GM12878 (cell line): ENCODE measurements around the gene NUDT17. TPM values are rescaled to one million over a fixed set of nuclear protein-coding genes. Genes with fewer than 3 reads are reported as not detected.

Source experiments
- CREM ChIP-seq: IDR thresholded peaks from 2 replicates; pipeline ENCODE4 v1.6.1; 2014; ENCODE audit warnings: antibody characterized with exemption, low read depth
- EGR1 ChIP-seq, 2 experiments: IDR thresholded peaks; 1 replicate in 1 of 2; 2 replicates in 1 of 2; pipeline ENCODE4 v1.6.1; 2011 to 2012; ENCODE audit warnings: low read depth in 2 of 2, low read length in 2 of 2, borderline replicate concordance in 1 of 2, mild to moderate bottlenecking in 1 of 2, moderate library complexity in 1 of 2
- HDGF ChIP-seq: fragments of 450-650 bp; IDR thresholded peaks from 2 replicates; pipeline ENCODE4 v1.6.1; 2016; ENCODE audit warnings: antibody characterized with exemption
- MEF2A ChIP-seq: IDR thresholded peaks from 2 replicates; pipeline ENCODE4 v1.6.1; 2011; ENCODE audit warnings: low read depth, mild to moderate bottlenecking, low read length, moderate library complexity; ENCODE audit not compliant: insufficient read depth
- MXI1 ChIP-seq: fragments of 150-350 bp; IDR thresholded peaks from 2 replicates; pipeline ENCODE4 v1.6.1; 2011; ENCODE audit warnings: low read depth, mild to moderate bottlenecking, inconsistent platforms, low read length, improper control_type of control experiment
- NRF1 ChIP-seq: conservative IDR thresholded peaks from 2 replicates; pipeline ENCODE4 v1.6.1; 2011; ENCODE audit warnings: mild to moderate bottlenecking, low read depth, low read length, improper control_type of control experiment
- STAT1 ChIP-seq: fragments of 450-650 bp; conservative IDR thresholded peaks from 2 replicates; pipeline ENCODE4 v1.6.1; 2014; ENCODE audit warnings: antibody characterized with exemption, mild to moderate bottlenecking
- TCF12 ChIP-seq: IDR thresholded peaks from 2 replicates; pipeline ENCODE4 v1.6.1; 2011; ENCODE audit warnings: low read depth, mild to moderate bottlenecking, low read length
- YBX1 ChIP-seq: fragments of 450-650 bp; IDR thresholded peaks from 2 replicates; pipeline ENCODE4 v1.6.1; 2016; ENCODE audit warnings: antibody characterized with exemption
- ZNF207 ChIP-seq: fragments of 450-650 bp; IDR thresholded peaks from 2 replicates; pipeline ENCODE4 v1.6.1; 2014; ENCODE audit warnings: antibody characterized with exemption, mild to moderate bottlenecking, borderline replicate concordance
- ZNF217 ChIP-seq: fragments of 450-650 bp; IDR thresholded peaks from 2 replicates; pipeline ENCODE4 v1.6.1; 2017; ENCODE audit warnings: antibody characterized with exemption, mild to moderate bottlenecking
- ZZZ3 ChIP-seq: IDR thresholded peaks from 2 replicates; pipeline ENCODE4 v1.6.1; 2011; ENCODE audit warnings: low read depth; ENCODE audit not compliant: control insufficient read depth, insufficient read length
- polyA plus RNA-seq, 11 experiments: library from polyadenylated mRNA; depleted of rRNA in 4 of 11; unstranded in 6 of 11; stranded (reverse) in 5 of 11; fragments of >200 nt; fragmentation: Nextera tagmentation in 4 of 11; fragmentation: Illumina TruSeq in 1 of 11; extraction: Ambion mirVana in 4 of 11; extraction: Trizol in 1 of 11; gene quantifications; 1 replicate in 1 of 11; 2 replicates in 10 of 11; pipeline versions ENCODE4 v1.2.1 to v1.2.3, GENCODE V29; 2011 to 2016; ENCODE audit warnings: inconsistent platforms in 2 of 11, missing spikeins in 2 of 11, low read depth in 1 of 11
- total RNA-seq, 4 experiments: library from RNA; depleted of rRNA in 3 of 4; stranded (reverse); fragments of >200 nt in 3 of 4; fragmentation: Illumina TruSeq in 1 of 4; extraction: Trizol in 1 of 4; gene quantifications; 2 replicates each; pipeline versions ENCODE4 v1.2.1 to v1.2.3, GENCODE V29; 2013 to 2021
- TF ChIP-seq, protein P1 (sequence below): fragments of 450-650 bp; formaldehyde crosslinking; IDR thresholded peaks from 2 replicates; pipeline ENCODE4 v1.4.0; 2022; ENCODE audit warnings: mild to moderate bottlenecking, moderate library complexity
- TF ChIP-seq, protein P2 (sequence below): IDR thresholded peaks from 2 replicates; pipeline ENCODE4 v1.6.1; 2012; ENCODE audit warnings: low read depth, low read length, improper control_type of control experiment
- TF ChIP-seq, protein P3 (sequence below): fragments of 450-650 bp; IDR thresholded peaks from 2 replicates; pipeline ENCODE4 v1.6.1; 2016; ENCODE audit warnings: mild to moderate bottlenecking
- TF ChIP-seq, protein P4 (sequence below): IDR thresholded peaks from 2 replicates; pipeline ENCODE4 v1.6.1; 2012; ENCODE audit warnings: low read depth, low read length, improper control_type of control experiment
- TF ChIP-seq, protein P5 (sequence below): IDR thresholded peaks from 2 replicates; pipeline ENCODE4 v1.6.1; 2012; ENCODE audit warnings: improper control_type of control experiment, low read depth, low read length; ENCODE audit not compliant: insufficient replicate concordance
- TF ChIP-seq, protein P6 (sequence below): fragments of 450-650 bp; IDR thresholded peaks from 2 replicates; pipeline ENCODE4 v1.6.1; 2017; ENCODE audit warnings: low read depth, mild to moderate bottlenecking, moderate library complexity

The NUDT17 gene
- total and polyA plus RNA-seq, 10 of the 15 experiments (the other 5 are each of a cell fraction or from before 2014, with no cell fraction given), result 1.2 to 4.7 (median 4.0) TPM

DNA sequence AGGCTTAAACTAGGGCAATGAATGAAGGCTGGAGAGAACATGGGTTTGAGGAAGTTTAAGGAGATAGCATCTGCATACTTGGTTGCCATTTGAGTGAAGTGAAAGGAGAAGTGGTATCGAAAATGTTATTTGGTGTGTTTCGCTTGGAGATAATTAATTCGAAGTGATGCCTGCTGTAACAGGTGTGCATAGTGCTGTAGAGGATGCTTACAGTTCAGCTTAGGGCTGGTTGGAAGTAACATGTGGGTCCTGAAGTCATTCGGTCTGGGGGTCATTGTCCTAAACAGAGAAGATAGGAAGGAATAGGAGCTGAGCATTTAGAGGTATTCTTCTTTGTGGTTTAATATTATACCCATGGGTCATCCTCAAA lies 301 bp upstream of the NUDT17 start (continued):
- TF ChIP-seq, protein P1, sequence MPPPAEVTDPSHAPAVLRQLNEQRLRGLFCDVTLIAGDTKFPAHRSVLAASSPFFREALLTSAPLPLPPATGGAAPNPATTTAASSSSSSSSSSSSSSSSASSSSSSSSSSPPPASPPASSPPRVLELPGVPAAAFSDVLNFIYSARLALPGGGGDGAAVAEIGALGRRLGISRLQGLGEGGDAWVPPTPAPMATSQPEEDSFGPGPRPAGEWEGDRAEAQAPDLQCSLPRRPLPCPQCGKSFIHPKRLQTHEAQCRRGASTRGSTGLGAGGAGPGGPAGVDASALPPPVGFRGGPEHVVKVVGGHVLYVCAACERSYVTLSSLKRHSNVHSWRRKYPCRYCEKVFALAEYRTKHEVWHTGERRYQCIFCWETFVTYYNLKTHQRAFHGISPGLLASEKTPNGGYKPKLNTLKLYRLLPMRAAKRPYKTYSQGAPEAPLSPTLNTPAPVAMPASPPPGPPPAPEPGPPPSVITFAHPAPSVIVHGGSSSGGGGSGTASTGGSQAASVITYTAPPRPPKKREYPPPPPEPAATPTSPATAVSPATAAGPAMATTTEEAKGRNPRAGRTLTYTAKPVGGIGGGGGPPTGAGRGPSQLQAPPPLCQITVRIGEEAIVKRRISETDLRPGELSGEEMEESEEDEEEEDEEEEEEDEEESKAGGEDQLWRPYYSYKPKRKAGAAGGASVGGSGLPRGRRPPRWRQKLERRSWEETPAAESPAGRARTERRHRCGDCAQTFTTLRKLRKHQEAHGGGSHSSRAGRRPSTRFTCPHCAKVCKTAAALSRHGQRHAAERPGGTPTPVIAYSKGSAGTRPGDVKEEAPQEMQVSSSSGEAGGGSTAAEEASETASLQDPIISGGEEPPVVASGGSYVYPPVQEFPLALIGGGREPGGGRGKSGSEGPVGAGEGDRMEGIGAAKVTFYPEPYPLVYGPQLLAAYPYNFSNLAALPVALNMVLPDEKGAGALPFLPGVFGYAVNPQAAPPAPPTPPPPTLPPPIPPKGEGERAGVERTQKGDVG (CRISPR knock-in tag), result no peak
- no peak for TF ChIP-seq MXI1
- TF ChIP-seq STAT1, result no peak
- no peak for TF ChIP-seq ZZZ3
- TF ChIP-seq EGR1 (IDR thresholded peaks at IDR 0.05; ENCODE audit: borderline replicate concordance in 1 of 2, low read depth in 2 of 2, low read length in 2 of 2), result no peak
- TF ChIP-seq YBX1, result no peak
- no peak for TF ChIP-seq HDGF
- no peak for TF ChIP-seq MEF2A
- peak; percentile 45; the same call in 1 of the 2 replicates for TF ChIP-seq CREM
- TF ChIP-seq, protein P2, sequence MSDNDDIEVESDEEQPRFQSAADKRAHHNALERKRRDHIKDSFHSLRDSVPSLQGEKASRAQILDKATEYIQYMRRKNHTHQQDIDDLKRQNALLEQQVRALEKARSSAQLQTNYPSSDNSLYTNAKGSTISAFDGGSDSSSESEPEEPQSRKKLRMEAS, result no peak
- TF ChIP-seq ZNF217, result peak; percentile 47; the same call in 1 of the 2 replicates
- peak; percentile 87 for TF ChIP-seq TCF12
- TF ChIP-seq, protein P3, sequence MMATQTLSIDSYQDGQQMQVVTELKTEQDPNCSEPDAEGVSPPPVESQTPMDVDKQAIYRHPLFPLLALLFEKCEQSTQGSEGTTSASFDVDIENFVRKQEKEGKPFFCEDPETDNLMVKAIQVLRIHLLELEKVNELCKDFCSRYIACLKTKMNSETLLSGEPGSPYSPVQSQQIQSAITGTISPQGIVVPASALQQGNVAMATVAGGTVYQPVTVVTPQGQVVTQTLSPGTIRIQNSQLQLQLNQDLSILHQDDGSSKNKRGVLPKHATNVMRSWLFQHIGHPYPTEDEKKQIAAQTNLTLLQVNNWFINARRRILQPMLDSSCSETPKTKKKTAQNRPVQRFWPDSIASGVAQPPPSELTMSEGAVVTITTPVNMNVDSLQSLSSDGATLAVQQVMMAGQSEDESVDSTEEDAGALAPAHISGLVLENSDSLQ, result peak; percentile 42; the same call in 1 of the 2 replicates
- no peak for TF ChIP-seq NRF1
- TF ChIP-seq, protein P4, sequence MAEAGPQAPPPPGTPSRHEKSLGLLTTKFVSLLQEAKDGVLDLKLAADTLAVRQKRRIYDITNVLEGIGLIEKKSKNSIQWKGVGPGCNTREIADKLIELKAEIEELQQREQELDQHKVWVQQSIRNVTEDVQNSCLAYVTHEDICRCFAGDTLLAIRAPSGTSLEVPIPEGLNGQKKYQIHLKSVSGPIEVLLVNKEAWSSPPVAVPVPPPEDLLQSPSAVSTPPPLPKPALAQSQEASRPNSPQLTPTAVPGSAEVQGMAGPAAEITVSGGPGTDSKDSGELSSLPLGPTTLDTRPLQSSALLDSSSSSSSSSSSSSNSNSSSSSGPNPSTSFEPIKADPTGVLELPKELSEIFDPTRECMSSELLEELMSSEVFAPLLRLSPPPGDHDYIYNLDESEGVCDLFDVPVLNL, result no peak
- no peak for TF ChIP-seq ZNF207
- TF ChIP-seq, protein P5, sequence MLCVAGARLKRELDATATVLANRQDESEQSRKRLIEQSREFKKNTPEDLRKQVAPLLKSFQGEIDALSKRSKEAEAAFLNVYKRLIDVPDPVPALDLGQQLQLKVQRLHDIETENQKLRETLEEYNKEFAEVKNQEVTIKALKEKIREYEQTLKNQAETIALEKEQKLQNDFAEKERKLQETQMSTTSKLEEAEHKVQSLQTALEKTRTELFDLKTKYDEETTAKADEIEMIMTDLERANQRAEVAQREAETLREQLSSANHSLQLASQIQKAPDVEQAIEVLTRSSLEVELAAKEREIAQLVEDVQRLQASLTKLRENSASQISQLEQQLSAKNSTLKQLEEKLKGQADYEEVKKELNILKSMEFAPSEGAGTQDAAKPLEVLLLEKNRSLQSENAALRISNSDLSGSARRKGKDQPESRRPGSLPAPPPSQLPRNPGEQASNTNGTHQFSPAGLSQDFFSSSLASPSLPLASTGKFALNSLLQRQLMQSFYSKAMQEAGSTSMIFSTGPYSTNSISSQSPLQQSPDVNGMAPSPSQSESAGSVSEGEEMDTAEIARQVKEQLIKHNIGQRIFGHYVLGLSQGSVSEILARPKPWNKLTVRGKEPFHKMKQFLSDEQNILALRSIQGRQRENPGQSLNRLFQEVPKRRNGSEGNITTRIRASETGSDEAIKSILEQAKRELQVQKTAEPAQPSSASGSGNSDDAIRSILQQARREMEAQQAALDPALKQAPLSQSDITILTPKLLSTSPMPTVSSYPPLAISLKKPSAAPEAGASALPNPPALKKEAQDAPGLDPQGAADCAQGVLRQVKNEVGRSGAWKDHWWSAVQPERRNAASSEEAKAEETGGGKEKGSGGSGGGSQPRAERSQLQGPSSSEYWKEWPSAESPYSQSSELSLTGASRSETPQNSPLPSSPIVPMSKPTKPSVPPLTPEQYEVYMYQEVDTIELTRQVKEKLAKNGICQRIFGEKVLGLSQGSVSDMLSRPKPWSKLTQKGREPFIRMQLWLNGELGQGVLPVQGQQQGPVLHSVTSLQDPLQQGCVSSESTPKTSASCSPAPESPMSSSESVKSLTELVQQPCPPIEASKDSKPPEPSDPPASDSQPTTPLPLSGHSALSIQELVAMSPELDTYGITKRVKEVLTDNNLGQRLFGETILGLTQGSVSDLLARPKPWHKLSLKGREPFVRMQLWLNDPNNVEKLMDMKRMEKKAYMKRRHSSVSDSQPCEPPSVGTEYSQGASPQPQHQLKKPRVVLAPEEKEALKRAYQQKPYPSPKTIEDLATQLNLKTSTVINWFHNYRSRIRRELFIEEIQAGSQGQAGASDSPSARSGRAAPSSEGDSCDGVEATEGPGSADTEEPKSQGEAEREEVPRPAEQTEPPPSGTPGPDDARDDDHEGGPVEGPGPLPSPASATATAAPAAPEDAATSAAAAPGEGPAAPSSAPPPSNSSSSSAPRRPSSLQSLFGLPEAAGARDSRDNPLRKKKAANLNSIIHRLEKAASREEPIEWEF, result no peak
- TF ChIP-seq, protein P6, sequence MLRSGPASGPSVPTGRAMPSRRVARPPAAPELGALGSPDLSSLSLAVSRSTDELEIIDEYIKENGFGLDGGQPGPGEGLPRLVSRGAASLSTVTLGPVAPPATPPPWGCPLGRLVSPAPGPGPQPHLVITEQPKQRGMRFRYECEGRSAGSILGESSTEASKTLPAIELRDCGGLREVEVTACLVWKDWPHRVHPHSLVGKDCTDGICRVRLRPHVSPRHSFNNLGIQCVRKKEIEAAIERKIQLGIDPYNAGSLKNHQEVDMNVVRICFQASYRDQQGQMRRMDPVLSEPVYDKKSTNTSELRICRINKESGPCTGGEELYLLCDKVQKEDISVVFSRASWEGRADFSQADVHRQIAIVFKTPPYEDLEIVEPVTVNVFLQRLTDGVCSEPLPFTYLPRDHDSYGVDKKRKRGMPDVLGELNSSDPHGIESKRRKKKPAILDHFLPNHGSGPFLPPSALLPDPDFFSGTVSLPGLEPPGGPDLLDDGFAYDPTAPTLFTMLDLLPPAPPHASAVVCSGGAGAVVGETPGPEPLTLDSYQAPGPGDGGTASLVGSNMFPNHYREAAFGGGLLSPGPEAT, result no peak
